ENCODE data around the gene ASPRV1. TPM values are rescaled to one million over a fixed set of nuclear protein-coding genes. Genes with fewer than 3 reads are reported as not detected.

The ASPRV1 gene
- total RNA-seq, 1 donor from 2014 or later: 0.87 TPM

DNA sequence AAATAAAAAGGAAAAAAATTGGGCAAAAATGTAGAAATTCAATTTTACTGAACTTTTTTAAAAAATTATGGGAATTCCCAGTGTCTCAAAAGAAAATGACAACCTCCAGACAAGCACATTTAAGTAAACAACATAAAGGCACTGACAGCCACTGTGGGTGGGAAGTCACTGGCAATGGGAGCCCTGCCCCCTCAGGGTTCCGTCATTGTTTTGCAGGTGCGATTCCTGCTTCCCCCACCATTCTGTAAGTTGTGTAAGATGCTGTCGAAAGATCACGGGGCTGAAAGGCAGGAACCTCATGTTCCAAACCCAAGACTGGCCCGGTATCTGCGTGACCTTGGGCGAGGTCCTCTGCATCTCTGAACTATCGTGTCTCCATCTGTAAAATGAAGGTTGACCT is 15.8 kb upstream of the ASPRV1 start:
- TF ChIP-seq, protein P1, sequence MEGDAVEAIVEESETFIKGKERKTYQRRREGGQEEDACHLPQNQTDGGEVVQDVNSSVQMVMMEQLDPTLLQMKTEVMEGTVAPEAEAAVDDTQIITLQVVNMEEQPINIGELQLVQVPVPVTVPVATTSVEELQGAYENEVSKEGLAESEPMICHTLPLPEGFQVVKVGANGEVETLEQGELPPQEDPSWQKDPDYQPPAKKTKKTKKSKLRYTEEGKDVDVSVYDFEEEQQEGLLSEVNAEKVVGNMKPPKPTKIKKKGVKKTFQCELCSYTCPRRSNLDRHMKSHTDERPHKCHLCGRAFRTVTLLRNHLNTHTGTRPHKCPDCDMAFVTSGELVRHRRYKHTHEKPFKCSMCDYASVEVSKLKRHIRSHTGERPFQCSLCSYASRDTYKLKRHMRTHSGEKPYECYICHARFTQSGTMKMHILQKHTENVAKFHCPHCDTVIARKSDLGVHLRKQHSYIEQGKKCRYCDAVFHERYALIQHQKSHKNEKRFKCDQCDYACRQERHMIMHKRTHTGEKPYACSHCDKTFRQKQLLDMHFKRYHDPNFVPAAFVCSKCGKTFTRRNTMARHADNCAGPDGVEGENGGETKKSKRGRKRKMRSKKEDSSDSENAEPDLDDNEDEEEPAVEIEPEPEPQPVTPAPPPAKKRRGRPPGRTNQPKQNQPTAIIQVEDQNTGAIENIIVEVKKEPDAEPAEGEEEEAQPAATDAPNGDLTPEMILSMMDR (IDR thresholded peaks at IDR 0.05; ENCODE audit: unreplicated experiment): no peak
- no peak for DNase-seq (ENCODE audit: low spot score)
- Mint-ChIP-seq H3K36me3 (ENCODE audit: low read depth, unreplicated experiment) (no peaks in the 10 kb centered on the region), H3K27ac (ENCODE audit: unreplicated experiment) (no peak overlapping the region), H3K27me3 (ENCODE audit: unreplicated experiment) (peaks cover 2% of the 10 kb centered on the region), H3K9me3 (ENCODE audit: unreplicated experiment) (no peaks in the 10 kb centered on the region), H3K4me1 (ENCODE audit: unreplicated experiment) (no peaks in the 10 kb centered on the region), H3K4me3 (ENCODE audit: unreplicated experiment) (no peak overlapping the region)

DNA sequence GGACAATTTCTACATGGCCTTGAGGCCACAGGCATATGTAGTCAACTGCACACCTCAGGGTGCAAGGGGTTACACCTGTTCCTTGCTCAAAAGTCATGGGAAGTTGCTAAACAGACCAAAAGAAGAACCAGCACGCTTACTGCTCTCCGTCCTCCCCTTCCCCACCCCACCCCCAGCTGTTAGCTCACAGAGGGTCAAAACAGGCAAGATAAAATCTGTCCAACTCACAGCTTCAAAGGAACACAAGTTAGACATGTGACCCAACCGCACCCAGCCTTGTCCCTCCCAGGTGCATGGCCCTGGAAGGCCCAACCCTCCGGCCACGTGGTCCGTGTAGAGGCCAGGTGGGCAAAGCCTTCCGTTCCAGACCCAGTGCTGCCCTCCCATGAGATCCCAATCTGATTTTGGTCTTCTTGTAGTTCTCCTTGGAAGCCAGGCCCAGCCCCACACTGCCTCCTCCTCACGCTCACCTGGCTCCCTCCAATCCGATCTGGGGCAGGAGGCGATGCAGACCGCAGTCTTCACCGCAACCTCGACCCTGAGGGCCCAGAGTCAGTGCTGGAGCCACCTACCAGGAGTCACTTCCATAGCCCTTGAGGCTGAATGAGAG is 14.5 kb upstream of the ASPRV1 start:
- no peak for DNase-seq (ENCODE audit: low spot score)
- Mint-ChIP-seq H3K27me3 (ENCODE audit: unreplicated experiment) (peaks cover 2% of the 10 kb centered on the region), H3K4me3 (ENCODE audit: unreplicated experiment) (no peak overlapping the region), H3K27ac (ENCODE audit: unreplicated experiment) (no peak overlapping the region), H3K9me3 (ENCODE audit: unreplicated experiment) (no peaks in the 10 kb centered on the region), H3K36me3 (ENCODE audit: low read depth, unreplicated experiment) (no peaks in the 10 kb centered on the region), H3K4me1 (ENCODE audit: unreplicated experiment) (no peaks in the 10 kb centered on the region)
- TF ChIP-seq, protein P1 (IDR thresholded peaks at IDR 0.05; ENCODE audit: unreplicated experiment): no peak

DNA sequence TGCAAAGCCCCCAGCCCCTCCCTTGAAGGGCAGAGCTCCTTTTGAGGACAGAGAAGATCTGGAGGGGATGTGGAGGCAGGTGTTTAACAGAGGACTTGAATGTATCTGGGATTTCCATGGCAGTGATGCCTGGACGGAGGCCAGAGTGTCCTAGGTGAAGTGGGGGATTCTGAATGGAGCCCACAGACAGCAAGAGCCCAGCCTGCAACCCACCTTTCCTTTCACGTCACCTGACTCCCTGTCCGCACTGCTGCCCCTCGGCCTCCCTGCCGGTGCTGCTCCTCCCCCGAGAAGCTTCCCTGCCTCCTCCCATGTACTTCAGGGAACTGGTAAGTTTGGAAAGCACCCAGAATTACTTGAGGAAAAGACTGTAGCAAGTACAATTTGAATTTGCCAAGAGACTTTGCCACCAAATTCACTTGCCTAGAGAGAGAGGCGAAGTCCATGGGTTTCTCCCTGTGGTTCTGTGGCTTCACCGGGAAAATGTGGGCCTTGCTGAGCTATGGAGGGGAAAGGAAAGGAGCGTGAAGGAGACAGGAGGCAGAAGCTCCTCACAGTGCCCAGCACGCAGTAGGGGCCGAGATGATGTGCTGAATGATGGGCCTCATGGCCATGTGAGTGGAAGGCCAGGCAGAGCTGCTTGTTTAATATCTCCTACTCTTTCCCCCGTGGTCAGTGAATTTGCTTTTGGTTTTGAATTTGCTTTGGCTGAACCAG is 13.9 kb upstream of the ASPRV1 start:
- Mint-ChIP-seq H3K27me3 (ENCODE audit: unreplicated experiment) (peaks cover 2% of the 10 kb centered on the region), H3K27ac (ENCODE audit: unreplicated experiment) (no peak overlapping the region), H3K4me3 (ENCODE audit: unreplicated experiment) (no peak overlapping the region), H3K36me3 (ENCODE audit: low read depth, unreplicated experiment) (no peaks in the 10 kb centered on the region), H3K4me1 (ENCODE audit: unreplicated experiment) (no peaks in the 10 kb centered on the region), H3K9me3 (ENCODE audit: unreplicated experiment) (no peaks in the 10 kb centered on the region)
- TF ChIP-seq, protein P1 (IDR thresholded peaks at IDR 0.05; ENCODE audit: unreplicated experiment): no peak
- no peak for DNase-seq (ENCODE audit: low spot score)

DNA sequence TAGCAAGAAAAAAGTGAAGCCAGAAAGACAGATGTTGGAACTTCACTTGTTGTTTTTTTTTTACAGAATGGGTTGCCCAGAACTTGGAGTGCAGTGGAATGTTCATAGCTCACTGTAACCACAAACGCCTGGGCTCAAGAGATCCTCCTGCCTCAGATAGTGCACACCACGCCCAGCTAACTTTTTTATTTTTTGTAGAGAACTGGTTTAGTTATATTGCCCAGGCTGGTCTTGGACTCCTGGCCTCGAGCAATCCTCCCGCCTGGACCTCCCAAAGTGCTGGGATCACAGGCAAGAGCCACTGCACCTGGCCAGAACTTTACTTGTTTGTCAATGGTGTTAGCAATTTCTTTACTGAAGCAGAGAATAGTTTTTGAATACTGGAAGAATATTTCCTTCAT is 11.9 kb upstream of the ASPRV1 start:
- Mint-ChIP-seq H3K4me1 (ENCODE audit: unreplicated experiment) (no peaks in the 10 kb centered on the region), H3K27ac (ENCODE audit: unreplicated experiment) (no peak overlapping the region), H3K9me3 (ENCODE audit: unreplicated experiment) (no peaks in the 10 kb centered on the region), H3K4me3 (ENCODE audit: unreplicated experiment) (no peak overlapping the region), H3K36me3 (ENCODE audit: low read depth, unreplicated experiment) (no peaks in the 10 kb centered on the region), H3K27me3 (ENCODE audit: unreplicated experiment) (peaks cover 5% of the 10 kb centered on the region)
- no peak for DNase-seq (ENCODE audit: low spot score)
- TF ChIP-seq, protein P1 (IDR thresholded peaks at IDR 0.05; ENCODE audit: unreplicated experiment): no peak

DNA sequence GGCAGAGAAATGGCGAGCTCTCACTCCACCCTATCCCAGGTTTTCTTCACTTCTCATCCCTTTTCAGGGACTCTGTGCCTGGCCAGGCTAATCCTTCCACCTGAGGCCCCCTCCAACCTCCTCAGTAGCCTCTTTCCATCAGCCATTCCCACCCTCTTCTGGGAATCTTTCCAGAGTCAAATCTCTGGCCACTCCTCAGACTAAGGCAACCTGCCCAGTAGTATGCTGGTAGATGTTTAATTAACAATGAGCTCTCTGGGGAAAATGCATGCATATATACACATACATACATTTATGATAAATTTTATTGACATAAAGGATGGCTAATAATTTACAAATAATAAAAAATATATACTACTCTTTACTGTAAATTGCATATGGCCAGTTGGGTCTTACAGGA is 11.4 kb upstream of the ASPRV1 start:
- DNase-seq (ENCODE audit: low spot score): no peak
- no peak overlapping the region for H3K27ac Mint-ChIP-seq (ENCODE audit: unreplicated experiment)
- H3K27me3 Mint-ChIP-seq (ENCODE audit: unreplicated experiment): peaks cover 5% of the 10 kb centered on the region
- TF ChIP-seq, protein P1 (IDR thresholded peaks at IDR 0.05; ENCODE audit: unreplicated experiment): no peak
- H3K4me3 Mint-ChIP-seq (ENCODE audit: unreplicated experiment): no peak overlapping the region
- no peaks in the 10 kb centered on the region for H3K9me3 Mint-ChIP-seq (ENCODE audit: unreplicated experiment)
- no peaks in the 10 kb centered on the region for H3K36me3 Mint-ChIP-seq (ENCODE audit: low read depth, unreplicated experiment)
- H3K4me1 Mint-ChIP-seq (ENCODE audit: unreplicated experiment): no peaks in the 10 kb centered on the region
